Germinal center (tissue), 1 donor: Measurements from ENCODE around the gene FAM168A.
A peak's percentile ranks its signal among the peaks of the same experiment; 100 is the strongest.

Experiments
- DNase-seq: peaks from one replicate; pipeline ENCODE4 v3.0.0; 2012; ENCODE audit warnings: mixed read lengths, low spot score

FAM168A gene

DNA sequence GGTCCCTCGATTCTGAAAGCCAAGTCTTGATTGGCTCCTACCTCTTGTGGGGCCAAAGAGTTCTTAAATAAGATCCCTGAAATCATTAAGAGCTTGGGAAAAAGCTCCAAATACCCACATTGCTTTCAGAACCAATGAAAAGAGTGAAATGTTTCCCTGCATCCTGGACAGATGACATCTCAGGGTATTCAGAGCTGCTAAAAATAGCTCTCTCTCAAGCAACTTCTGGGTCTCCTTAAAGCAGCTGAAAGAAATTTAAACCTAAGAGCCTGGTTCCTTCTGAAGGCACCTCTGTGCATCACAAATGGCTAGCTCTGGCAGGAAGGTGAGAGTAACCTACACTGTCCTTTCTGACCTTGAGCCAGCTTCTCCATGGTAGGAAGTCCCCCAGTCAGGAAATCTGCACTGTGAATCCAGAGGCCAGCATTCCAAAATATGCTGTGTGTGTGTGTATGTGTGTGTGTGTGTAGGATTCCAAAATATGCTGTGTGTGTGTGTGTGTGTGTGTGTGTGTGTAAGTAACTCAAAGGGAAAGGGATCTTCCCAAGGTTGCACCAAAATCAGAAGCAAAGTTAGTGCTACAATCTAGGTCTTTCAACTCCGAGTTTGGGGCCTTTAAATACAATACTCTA lies 171.6 kb downstream of the FAM168A start:
- DNase-seq: no peak

DNA sequence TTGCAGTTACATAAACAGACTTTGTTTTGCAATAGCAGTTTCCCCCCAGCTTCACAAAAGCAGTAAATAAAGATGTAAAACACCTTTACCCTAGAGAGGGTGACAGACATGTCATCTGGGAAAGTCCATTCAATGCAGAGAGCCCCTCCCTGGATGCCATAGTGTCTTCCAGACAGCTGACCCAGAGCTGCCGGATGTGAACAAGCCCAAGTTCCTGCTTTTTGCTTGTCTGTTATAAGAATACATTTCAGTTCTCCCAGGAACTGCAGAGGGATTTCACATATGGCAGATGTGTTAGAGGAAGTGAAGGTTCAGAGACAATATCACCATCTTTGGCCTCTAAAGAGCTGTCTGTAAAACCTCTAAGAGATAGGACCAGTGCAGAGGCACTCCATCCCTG lies 172.8 kb downstream of the FAM168A start:
- DNase-seq: no peak

DNA sequence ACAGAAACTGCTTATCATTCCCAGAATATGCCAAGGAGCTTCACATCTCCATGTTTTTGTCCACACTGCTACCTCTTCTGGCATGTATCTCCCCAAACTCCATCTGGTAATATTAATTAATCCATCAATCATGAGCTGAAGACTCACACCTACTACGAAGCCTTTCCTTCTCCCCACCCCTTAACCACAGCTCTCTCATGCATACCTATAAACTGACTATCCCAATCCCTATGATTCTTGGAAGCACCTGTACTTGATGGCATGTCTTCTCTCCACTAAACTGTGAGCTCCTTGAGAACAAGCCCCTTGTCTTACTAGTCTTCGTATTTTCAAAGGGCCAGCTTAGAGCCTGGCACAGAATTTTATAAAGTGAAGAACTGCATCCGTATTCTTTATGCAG lies 174.4 kb downstream of the FAM168A start:
- no peak for DNase-seq

DNA sequence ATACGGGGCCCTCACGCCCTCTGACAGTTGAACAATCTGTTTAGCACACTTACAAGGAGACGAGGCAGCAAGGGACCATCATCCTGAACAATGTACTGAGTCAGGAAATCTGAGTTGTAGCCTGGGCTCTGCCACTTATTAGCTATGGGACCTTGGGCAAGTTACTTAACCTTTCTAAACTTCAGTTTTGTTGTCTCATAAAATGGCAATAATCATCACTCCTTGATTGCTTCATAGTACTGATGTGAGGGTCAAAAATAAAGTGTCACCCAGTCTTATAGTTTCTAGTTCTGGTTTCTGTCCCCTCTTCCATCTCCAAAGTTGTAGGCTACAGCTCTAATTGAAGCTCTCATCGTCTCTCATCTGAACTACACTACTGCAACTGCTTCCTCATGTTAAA lies 175.0 kb downstream of the FAM168A start:
- no peak for DNase-seq

DNA sequence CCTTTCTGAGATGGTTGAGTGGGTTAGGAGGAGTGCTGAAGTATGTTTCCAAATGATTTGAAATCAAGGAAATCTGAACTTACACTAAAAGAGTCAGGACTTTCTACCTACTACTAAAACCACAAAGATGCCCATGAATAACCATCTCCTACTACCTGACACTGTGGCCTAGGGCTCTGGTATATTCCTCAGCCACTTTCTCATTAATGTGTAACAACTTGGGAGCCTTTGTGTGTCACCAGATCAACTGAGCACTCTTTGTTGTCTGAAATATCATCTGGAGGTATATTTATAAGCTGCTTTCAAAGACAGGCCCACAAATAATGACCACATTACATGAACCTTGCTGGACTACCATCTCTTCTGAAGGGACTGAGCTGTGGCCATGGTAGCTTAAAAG lies 177.8 kb downstream of the FAM168A start:
- DNase-seq: no peak

DNA sequence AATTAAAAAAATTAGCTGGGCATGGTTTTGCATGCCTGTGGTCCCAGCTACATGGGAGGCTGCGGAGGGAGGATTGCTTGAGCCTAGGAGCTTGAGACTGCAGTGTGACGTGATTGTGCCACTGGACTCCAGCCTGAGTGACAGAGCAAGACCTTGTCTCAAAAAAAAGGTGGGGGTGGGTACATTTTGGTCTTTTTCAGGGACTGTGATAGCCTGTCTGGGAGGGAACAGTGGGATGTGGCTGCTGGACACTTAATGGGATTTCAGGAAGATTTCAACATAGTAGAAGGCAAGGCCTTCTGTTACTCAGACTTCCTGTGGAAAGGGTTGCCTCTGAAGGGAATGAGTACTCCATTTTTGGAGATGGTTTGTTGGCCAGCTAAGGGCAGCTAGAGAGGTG lies 181.1 kb downstream of the FAM168A start:
- no peak for DNase-seq

DNA sequence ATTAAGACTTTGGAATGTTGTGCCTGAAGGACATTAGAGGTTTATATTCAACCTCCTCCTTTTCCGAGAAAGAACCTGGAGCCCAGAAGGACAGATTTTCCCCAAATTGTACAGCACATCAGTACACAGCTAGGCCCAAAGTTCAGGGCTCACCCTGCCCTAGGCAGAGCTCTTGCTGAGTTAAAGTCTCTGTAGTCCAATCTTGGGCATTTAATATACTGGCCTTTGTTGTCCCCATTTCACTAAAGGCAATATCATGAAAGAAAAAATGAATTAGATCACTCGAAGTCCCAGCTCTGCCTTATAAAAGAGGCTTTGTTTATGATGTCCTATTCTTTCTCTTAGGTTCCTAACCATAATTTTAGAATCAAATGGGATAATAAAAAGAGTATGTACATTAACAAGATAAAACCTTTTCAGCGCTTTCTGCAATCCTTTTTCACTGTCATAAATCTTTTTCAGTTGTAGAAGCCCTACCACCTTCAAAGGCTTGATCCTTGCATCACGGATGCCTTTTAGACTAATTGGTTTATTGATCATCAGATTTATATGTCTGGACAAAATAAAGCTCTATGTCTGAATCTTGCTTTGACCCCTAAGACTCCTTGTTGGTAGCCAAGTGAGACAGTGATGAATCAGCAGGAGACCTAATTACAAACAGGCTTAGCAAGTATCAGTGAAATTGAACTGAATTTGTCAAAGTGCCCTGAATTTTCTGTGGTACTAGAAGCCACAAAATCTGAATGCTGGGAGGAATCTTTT lies 181.9 kb downstream of the FAM168A start:
- no peak for DNase-seq

DNA sequence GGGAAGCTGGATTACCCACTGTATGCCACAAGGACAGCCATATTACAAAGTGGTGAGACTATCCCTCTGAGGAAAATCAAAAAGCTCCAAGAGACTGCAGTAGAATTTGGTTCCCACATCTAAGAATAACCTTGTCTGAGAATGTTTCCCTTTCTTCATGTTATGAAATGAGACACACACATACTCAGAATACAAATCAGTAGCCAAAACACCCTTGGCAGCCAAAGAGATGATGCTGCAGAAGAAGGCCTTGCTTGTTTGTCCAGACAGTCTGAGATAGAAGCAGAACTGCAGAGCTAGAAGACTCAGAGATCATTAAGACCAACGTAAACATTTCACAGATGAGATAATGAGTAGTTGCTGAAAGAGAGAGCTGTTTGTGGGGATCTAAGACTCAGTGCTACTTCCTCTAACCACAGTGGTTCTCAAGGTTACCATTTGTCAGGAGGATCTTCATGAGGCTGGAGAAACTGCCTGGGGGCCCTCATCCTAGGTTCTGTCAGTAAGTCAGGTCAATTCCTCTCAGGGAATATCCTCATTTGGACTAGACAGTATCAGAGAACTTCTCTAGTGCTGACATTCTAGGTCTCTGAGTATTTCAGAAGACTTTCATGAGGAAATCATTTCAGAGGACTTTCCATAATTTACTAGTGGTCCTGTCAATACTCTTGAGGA lies 182.8 kb downstream of the FAM168A start:
- DNase-seq: no peak

DNA sequence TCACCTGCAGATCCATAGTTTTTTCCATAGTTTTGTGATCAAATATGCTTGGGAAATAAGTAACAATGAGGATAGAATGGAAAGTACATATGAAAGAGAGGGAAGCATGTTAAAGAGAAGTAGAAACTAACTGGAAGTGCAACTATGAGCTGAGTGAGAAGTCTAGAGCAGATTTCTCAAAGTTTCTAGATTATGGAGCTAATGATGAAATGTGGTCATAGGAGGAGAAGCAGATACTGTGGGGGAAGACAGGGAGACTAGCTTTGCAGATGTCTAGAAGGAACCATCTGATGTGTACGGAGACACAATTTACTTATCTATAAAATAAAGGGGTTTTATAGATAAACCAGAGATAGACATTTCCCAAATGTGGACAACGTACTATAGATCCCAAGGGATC lies 184.7 kb downstream of the FAM168A start:
- no peak for DNase-seq

DNA sequence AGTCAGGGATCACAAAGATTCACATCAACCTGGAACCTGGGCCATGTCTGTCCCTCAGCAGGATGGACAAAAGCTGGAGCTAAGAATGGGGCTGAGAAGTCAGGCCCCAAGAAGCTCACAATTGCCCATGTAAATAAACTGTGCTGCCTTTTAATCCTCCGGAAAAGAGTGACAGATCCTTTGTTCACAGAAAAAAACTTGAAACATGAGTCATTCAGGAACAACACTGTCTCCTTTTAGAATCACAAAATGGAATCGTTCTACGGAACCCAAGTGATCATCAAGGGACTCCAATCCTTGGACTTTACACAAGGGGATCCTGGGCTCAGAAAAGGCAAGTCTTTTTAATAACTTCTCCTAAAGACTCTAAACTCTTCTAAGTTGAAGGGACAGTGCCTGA lies 185.6 kb downstream of the FAM168A start:
- DNase-seq: no peak

DNA sequence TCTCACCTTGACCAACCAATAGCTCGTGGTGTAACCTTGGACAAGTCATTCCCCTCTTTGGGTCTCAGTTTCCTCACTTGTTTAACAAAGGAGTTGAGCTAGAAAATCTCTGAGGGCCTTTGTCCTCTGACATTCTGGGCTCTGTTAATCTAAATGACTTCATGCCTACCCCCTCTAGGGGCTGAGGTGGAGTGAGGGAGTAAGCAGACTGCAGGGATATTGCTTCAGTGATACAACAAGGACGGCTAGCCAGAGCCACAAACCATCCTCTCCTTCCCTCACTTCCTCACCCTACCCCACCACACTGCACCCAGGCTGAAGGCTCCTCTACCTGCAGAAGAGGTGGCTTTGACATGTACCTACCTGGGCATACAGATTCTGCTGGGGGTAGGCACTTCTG lies 186.9 kb downstream of the FAM168A start:
- no peak for DNase-seq

DNA sequence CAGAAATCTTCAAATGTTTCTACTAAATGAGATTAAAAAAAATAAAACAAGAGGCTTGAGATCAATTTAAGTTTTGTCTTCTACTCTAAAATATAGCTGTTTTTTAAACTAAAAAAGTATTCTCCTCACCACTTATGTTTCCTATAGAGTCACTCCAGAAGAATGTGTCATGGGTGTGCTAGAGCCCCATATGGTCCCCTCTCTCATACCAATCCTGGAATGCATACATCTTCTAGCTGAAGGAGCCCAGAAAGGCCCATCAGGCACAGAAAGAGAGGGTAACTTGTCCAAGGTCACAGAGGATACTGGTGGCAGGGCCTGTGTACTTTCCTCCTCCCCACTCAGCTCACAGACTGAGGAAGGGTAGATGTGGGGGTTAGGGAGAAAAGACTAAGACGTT lies 187.3 kb downstream of the FAM168A start:
- no peak for DNase-seq

DNA sequence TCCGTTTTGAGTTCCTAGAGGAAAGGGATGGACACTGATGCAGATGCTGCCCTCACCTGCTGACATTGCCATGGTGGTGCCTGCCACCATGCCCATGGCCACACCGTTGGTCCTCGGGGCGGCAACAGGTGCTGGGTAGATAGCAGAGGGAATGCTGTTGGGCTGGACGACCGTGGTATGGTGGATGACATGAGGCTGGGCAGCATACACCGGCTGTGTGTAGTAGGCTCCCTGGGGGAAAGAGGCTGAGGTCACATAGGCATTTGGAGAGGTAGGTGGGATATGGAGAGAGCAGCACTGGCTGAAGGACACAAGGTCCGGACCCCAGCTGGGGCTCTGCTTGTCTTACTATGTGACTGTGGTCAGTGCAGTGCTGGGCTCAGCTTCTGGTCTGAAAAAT lies 188.5 kb downstream of the FAM168A start:
- DNase-seq: no peak

DNA sequence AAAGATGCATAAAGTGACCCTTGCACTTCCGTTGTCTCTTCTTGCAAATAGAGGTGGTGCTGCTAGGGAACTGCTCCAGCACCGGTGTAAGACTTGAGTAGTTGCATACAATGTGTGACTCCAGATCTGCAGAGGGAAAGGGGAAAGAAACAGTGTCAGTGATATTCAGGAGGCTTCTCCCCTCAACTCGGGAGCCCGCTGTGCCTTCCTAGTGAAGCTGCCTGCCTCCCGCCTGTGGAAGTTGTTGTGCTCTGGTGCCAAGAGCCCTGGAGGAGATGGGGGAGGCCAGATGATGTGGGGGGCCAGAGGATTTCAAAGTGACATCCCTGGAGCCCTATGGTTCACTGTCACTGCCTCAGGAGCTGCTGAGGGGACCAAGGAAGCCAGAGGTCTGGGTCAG lies 191.3 kb downstream of the FAM168A start:
- DNase-seq: no peak

DNA sequence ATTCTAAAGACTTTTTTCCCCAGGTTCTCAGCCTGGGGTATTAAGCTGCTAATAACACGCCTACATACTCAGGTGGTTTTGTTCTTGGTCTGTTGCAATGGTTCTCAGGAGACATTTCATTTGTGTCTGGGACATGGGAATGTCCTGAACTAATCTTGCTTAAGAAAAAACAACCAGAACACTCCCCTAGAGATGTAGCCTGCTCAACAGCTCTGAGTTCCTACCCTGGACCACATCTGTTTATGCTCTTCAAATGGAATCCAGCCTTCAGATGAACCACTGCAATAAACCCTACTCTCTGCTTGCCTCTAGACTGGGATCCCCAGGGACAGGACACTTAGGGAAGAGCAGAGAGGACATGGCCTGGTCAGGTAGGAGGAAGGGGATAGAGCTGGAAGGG lies 191.8 kb downstream of the FAM168A start:
- DNase-seq: no peak

DNA sequence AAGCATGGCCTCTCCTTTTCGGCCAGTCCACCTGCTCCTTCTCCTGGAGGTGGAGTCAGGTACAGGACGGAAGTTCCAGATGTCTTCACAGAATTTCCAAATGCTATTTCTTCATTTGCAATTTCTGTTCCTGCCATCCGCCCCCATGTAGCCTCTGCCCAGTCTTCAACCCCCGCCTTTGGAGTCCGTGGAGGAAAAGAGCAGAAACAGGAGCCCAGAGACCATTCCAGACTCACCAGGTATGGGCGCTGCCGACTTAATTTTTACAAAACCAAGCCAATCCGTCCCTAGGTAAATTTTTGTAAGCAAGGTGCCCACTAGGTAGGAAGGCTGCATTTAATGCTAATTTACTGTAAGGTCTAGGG lies 192.8 kb downstream of the FAM168A start:
- no peak for DNase-seq

DNA sequence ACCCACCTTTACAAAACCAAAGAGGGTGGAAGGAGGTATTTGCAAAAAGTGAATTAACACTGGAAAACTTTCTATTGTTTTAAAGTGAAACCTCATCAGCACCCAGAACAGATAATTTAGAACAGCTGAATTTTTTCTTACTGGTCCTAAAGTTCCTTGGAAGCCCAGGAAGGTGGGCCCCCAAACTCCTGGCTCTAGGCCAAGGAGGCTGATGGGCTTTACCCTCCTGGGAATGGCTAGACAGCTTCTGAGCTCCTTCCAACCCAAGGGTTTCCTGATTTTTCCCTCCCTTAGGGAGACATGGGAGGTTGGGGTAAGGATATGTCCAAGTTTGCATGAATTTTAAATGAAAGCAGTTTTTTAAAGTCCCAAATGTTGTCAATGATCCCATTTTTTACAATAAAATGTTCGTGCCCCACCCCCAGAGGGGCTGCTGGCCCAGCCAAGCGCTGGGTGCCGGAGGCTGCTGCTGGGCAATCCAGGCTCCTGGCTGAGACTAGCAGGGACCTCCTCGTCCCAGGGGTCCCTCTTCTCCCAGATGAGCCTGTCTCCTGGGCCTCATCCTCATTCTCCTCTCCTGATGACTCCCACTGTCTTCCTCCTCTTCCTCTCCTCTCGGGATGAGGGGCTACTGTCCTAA lies 193.3 kb downstream of the FAM168A start:
- DNase-seq: no peak

DNA sequence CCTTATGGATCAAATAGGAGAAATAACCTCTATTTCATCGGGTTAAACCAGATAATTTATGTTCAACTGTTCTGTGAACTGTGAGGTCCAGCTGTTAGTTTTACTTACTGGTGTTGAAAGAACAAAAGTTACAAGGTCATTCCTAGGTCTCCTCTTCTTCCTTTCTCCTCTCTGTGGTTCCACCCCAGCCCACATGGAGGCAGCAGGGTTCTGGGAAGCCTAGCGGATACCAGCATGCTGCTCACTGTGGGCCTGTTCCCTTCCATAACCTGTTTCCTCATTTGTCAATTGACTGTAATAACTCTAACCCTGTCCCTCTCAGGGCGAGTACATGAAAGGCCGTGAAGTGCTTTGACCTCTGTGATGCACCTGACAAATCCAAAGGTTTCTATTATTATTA lies 193.9 kb downstream of the FAM168A start:
- no peak for DNase-seq

DNA sequence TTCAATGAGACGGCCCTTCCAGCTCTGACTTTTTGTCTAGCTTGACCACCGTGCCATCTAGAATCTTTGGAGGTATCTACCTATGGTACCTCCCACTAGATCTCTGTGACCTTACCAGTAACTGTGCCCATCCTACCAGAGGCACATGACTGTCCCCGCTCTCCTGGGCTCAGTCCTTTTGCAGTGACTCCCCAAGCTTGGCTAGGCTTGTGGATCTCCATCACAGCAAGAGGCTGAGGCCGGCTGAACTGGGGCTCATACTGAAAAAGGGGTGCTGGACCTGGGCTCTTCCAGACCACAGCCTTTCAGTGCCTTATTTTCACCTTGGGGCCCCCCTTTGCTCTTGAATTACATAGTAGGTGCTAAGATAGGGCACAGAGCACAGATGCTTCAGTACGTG lies 194.4 kb downstream of the FAM168A start:
- no peak for DNase-seq

DNA sequence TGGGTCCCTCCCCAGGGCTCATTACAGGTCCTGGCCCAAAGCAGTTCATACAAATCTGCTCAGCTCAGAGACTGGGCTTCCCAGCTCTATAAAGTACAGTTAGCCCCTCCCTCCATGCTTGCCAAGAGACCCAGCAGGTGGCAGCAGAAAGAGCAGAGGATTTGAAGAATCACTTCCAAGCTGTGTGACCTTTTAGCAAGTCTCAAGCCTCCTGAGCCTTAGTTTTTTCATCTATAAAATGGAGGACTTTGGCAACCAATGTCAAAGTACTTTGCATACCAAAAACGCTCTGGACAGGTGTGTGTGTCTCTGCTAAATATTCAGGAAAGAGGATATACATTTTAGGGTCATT lies 195.1 kb downstream of the FAM168A start:
- peak; percentile 37 for DNase-seq

DNA sequence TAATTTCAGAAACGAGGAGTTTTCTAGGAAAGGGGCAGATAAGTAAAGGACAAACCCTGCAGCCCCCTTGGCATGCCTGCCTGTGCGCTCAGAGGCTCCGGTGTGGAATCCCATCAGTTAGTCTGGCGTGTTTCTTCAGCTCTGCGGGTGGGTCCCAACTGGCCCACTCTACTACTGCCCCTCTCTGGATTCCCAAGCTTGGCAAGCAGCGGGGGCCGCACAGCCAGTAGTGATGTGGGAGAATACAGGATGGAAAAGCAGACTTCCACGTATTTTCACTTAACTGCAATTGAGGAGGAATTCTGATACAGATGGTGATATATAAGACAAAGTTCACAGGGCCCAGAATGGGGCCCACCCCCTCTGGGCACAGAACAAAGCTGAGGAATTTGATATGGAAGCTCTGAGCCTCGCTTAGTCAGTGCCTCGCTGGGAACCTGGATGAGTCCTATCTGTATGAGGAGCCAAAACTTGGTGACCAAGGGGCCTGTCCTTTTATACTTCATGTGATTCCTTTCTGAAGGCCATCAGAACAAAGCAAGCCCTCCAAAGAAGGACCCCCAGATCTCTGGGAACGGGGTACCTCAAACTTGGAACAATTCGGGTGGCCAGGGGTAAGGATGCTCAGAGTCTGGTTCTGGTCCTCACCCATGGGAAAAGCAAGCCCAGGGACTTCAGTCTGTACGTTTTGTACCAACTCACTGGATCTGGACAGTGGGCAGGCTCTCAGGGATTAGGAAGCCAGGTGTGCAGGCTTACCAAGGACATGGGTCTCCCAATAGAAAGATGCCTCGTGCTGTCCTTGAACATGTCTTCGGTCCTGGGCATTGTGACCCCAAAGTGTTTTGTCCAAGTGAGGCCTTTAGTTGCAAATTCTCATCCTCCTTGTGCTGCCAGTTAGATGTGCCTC lies 195.7 kb downstream of the FAM168A start:
- no peak for DNase-seq
